K562 (cell line): ENCODE data around the gene ZSCAN22. TPM values are rescaled to one million over a fixed set of nuclear protein-coding genes. Genes with fewer than 3 reads are reported as not detected.

Experiments used
- ATAC-seq: fragments of 200-7000 bp; cut with Tn5 transposase; 3 replicates; pipeline ENCODE4 v1.9.1; 2020; ENCODE audit warnings: moderate library complexity
- BruUV-seq: library from RNA; stranded (reverse); fragments of 400-500 nt; replicated peaks from 2 replicates; lab custom pipeline; 2021; lab: Mats Ljungman, UMichigan
- CTCF ChIA-PET: fragments of 300-600 bp; formaldehyde crosslinking; extraction: SDS; loops from one replicate; lab custom pipeline; 2021; ENCODE audit warnings: low intra/inter-chr PET ratio; lab: Yijun Ruan, JAX
- POLR2A ChIA-PET: fragments of 300-600, 350-650 bp; sonication (Branson Sonifier 250); formaldehyde crosslinking; extraction: SDS; loops from one replicate; lab custom pipeline; 2021; ENCODE audit warnings: antibody characterized with exemption, inconsistent platforms; lab: Yijun Ruan, JAX
- DNase-seq, 4 experiments: peaks; one replicate each; pipeline versions ENCODE4 v3.0.0 to v3.0.0-alpha.2; 2011 to 2018; ENCODE audit warnings: low spot score in 3 of 4, mixed read lengths in 3 of 4; ENCODE audit errors: extremely low read depth in 1 of 4
- FAIRE-seq: peaks from 2 replicates; lab custom pipeline; 2011; peaks lifted over from hg19 to GRCh38; lab: Jason Lieb, UNC
- H2AFZ ChIP-seq: 2 replicates; pipeline ENCODE4 v1.6.0; 2011; ENCODE audit warnings: low read depth, low read length, control low read depth, inconsistent platforms
- H3K27ac ChIP-seq: fragments of 200-600 bp; 3 replicates; pipeline ENCODE4 v1.8.0; 2011; ENCODE audit warnings: low read depth, mild to moderate bottlenecking, control low read depth, inconsistent platforms, low read length, moderate library complexity, mixed read lengths; ENCODE audit errors: extremely low read depth
- H3K27me3 ChIP-seq, 2 experiments: fragments of 300-600 bp in 1 of 2; 2 replicates in 1 of 2; 3 replicates in 1 of 2; pipeline versions ENCODE4 v1.6.0 to v1.8.0; 2011; ENCODE audit warnings: inconsistent platforms in 2 of 2, low read length in 2 of 2, mild to moderate bottlenecking in 1 of 2, mixed read lengths in 1 of 2, moderate library complexity in 1 of 2; ENCODE audit not compliant: control insufficient read depth in 2 of 2, insufficient read depth in 2 of 2
- H3K36me3 ChIP-seq: fragments of 300-600 bp; 3 replicates; pipeline ENCODE4 v1.8.0; 2011; ENCODE audit warnings: mild to moderate bottlenecking, low read length, inconsistent platforms; ENCODE audit not compliant: control insufficient read depth, insufficient read depth
- H3K4me1 ChIP-seq, 2 experiments: fragments of 200-600 bp in 1 of 2; replicated peaks in 1 of 2; 2 replicates in 1 of 2; 3 replicates in 1 of 2; pipeline versions ENCODE4 v1.5.1 to v1.8.0; 2011; ENCODE audit warnings: inconsistent platforms in 2 of 2, low read length in 2 of 2, mild to moderate bottlenecking in 1 of 2, mixed read lengths in 1 of 2, moderate library complexity in 1 of 2; ENCODE audit not compliant: control insufficient read depth in 2 of 2, insufficient read depth in 2 of 2
- H3K4me2 ChIP-seq: 2 replicates; pipeline ENCODE4 v1.6.1; 2011; ENCODE audit warnings: low read length, control low read depth, inconsistent platforms, mixed read lengths; ENCODE audit not compliant: insufficient read depth
- H3K4me3 ChIP-seq: fragments of 200-600 bp; sonication (generic), shearing (Covaris generic); 2 replicates; pipeline ENCODE4 v1.5.1; 2016; ENCODE audit warnings: control low read depth, inconsistent platforms
- H3K79me2 ChIP-seq: fragments of 200-600 bp; 3 replicates; pipeline ENCODE4 v1.8.0; 2011; ENCODE audit warnings: low read length, inconsistent platforms; ENCODE audit not compliant: control insufficient read depth, insufficient read depth
- H3K9ac ChIP-seq, 2 experiments: 2 replicates each; pipeline versions ENCODE4 v1.6.0 to v1.6.1; 2011; ENCODE audit warnings: low read depth in 2 of 2, low read length in 2 of 2, control low read depth in 1 of 2, inconsistent platforms in 1 of 2, mild to moderate bottlenecking in 1 of 2, mixed read lengths in 1 of 2; ENCODE audit not compliant: insufficient read depth in 1 of 2
- H3K9me1 ChIP-seq: one replicate; pipeline ENCODE4 v1.6.0; 2011; ENCODE audit warnings: inconsistent platforms, mild to moderate bottlenecking, low read length, moderate library complexity; ENCODE audit not compliant: control insufficient read depth, insufficient read depth
- H3K9me3 ChIP-seq: replicated peaks from 2 replicates; pipeline ENCODE4 v1.5.1; 2011; ENCODE audit warnings: low read depth, low read length, inconsistent platforms; ENCODE audit not compliant: control insufficient read depth, insufficient read depth
- H4K20me1 ChIP-seq: replicated peaks from 2 replicates; pipeline ENCODE4 v1.6.1; 2011; ENCODE audit warnings: low read length, inconsistent platforms, mixed read lengths; ENCODE audit not compliant: control insufficient read depth, insufficient read depth
- ATF3 ChIP-seq, 2 experiments: fragments of 450-650 bp in 1 of 2; sonication (generic) in 1 of 2; formaldehyde crosslinking in 1 of 2; IDR thresholded peaks in 1 of 2; conservative IDR thresholded peaks in 1 of 2; 2 replicates each; pipeline versions ENCODE4 v1.6.1 to v1.8.1; 2016 to 2023; ENCODE audit warnings: mild to moderate bottlenecking in 2 of 2, moderate library complexity in 2 of 2, inconsistent platforms in 1 of 2, missing genetic modification reagents in 1 of 2
- CEBPB ChIP-seq: fragments of 450-650 bp; IDR thresholded peaks from 2 replicates; pipeline ENCODE4 v1.6.1; 2016; ENCODE audit warnings: missing genetic modification characterization, missing compliant biosample characterization
- ETS1 ChIP-seq: conservative IDR thresholded peaks from 2 replicates; pipeline ENCODE4 v1.6.1; 2011; ENCODE audit warnings: low read depth, mild to moderate bottlenecking, low read length; ENCODE audit not compliant: control insufficient read depth
- FOXK2 ChIP-seq, 2 experiments: fragments of 450-650 bp; IDR thresholded peaks in 1 of 2; conservative IDR thresholded peaks in 1 of 2; 2 replicates each; pipeline ENCODE4 v1.6.1; 2016; ENCODE audit warnings: low read depth in 2 of 2, mild to moderate bottlenecking in 1 of 2
- GTF2B ChIP-seq: IDR thresholded peaks from 2 replicates; pipeline ENCODE4 v1.6.1; 2011; ENCODE audit not compliant: insufficient read length; ENCODE audit errors: extremely low read depth
- HDGF ChIP-seq: fragments of 450-650 bp; IDR thresholded peaks from 2 replicates; pipeline ENCODE4 v1.6.1; 2016
- MEF2D ChIP-seq: conservative IDR thresholded peaks from 2 replicates; pipeline ENCODE4 v1.6.1; 2016; ENCODE audit warnings: low read depth, missing genetic modification characterization, missing compliant biosample characterization
- NFXL1 ChIP-seq: fragments of 450-650 bp; formaldehyde crosslinking; IDR thresholded peaks from 2 replicates; pipeline ENCODE4 v1.4.0; 2021; ENCODE audit warnings: mild to moderate bottlenecking
- PCBP2 ChIP-seq: fragments of 200-400 bp; formaldehyde crosslinking; IDR thresholded peaks from 2 replicates; pipeline ENCODE4 v1.6.1; 2018; ENCODE audit warnings: low read length, low read depth, mild to moderate bottlenecking, moderate library complexity; ENCODE audit not compliant: poor library complexity, severe bottlenecking
- PHF21A ChIP-seq: fragments of 450-650 bp; IDR thresholded peaks from 2 replicates; pipeline ENCODE4 v1.6.1; 2017; ENCODE audit warnings: low read depth, borderline replicate concordance
- POLR3A ChIP-seq: IDR thresholded peaks from 2 replicates; pipeline ENCODE4 v1.6.1; 2011; ENCODE audit warnings: borderline replicate concordance, mild to moderate bottlenecking, moderate library complexity; ENCODE audit not compliant: insufficient read length, insufficient read depth; ENCODE audit errors: extremely low read depth
- RCOR1 ChIP-seq, 2 experiments: IDR thresholded peaks; 2 replicates each; pipeline ENCODE4 v1.6.1; 2012; ENCODE audit warnings: low read depth in 2 of 2, low read length in 2 of 2, borderline replicate concordance in 1 of 2, improper control_type of control experiment in 1 of 2
- TAF15 ChIP-seq: fragments of 200-400 bp; formaldehyde crosslinking; IDR thresholded peaks from 2 replicates; pipeline ENCODE4 v1.6.1; 2017; ENCODE audit warnings: mild to moderate bottlenecking, low read depth, low read length, moderate library complexity
- USF2 ChIP-seq: sonication (generic); formaldehyde crosslinking; IDR thresholded peaks from 2 replicates; pipeline ENCODE4 v1.5.0; 2020; ENCODE audit warnings: missing genetic modification reagents
- ZBTB26 ChIP-seq: fragments of 450-650 bp; formaldehyde crosslinking; IDR thresholded peaks from 2 replicates; pipeline ENCODE4 v1.4.0; 2022; ENCODE audit warnings: missing genetic modification characterization
- ZNF197 ChIP-seq: fragments of 200-800 bp; sonication (Bioruptor generic); IDR thresholded peaks from 2 replicates; pipeline ENCODE4 v1.6.1; 2016; ENCODE audit warnings: low read depth, missing genetic modification characterization, missing compliant biosample characterization
- WGBS: fragments of 100-300 bp; shearing (Covaris generic); methylation state at CpG from one replicate; pipeline ENCODE4 v1.1.6; 2016; ENCODE audit warnings: low coverage, mixed read lengths; ENCODE audit not compliant: insufficient coverage; ENCODE audit errors: missing lambda C conversion rate; 5-methylcytosine and 5-hydroxymethylcytosine counted together
- in situ Hi-C: fragments of 300-500 bp; cut with MboI; formaldehyde crosslinking; loops from 4 replicates; pipeline ENCODE4 v1.15.0; 2018; ENCODE audit warnings: inconsistent platforms, mixed read lengths
- intact Hi-C: fragments of 100-400 bp; cut with micrococcal nuclease; formaldehyde crosslinking; loops from 2 replicates; pipeline ENCODE4 v1.14.2; 2022
- polyA plus RNA-seq, 8 experiments: library from polyadenylated mRNA; depleted of rRNA in 4 of 8; stranded (reverse) in 5 of 8; unstranded in 3 of 8; fragments of >200 nt; fragmentation: Nextera tagmentation in 2 of 8; fragmentation: Illumina TruSeq in 1 of 8; extraction: Ambion mirVana in 2 of 8; extraction: Trizol in 1 of 8; gene quantifications; 2 replicates each; pipeline versions ENCODE4 v1.2.1 to v1.2.3, GENCODE V29; 2011 to 2014; ENCODE audit warnings: inconsistent platforms in 1 of 8, missing spikeins in 1 of 8
- total RNA-seq, 7 experiments: library from RNA; depleted of rRNA in 6 of 7; stranded (reverse); fragments of >200 nt in 6 of 7; fragmentation: Illumina TruSeq in 2 of 7; extraction: Trizol in 2 of 7; gene quantifications; 2 replicates each; pipeline versions ENCODE4 v1.2.1 to v1.2.3, GENCODE V29; 2011 to 2021; ENCODE audit warnings: low replicate concordance in 1 of 7

The ZSCAN22 gene
- total and polyA plus RNA-seq, 9 of the 15 experiments (the other 6 are each of a cell fraction or from before 2014, with no cell fraction given) = 0.98 to 5.3 (median 3.0) TPM

GRCh38 chr19:58318297-58318696, 8.5 kb upstream of the ZSCAN22 start:
- Histone ChIP-seq H3K9ac (no peak overlapping the region), H2AFZ (no peak overlapping the region), H3K4me2 (no peak overlapping the region), H3K27me3 (no peaks in the 10 kb centered on the region), H3K4me1 (no peaks in the 10 kb centered on the region; a peak in 1 of 5 replicates), H3K79me2 (no peaks in the 10 kb centered on the region), H3K4me3 (no peak overlapping the region), H3K27ac (no peak overlapping the region), H3K9me1 (no peaks in the 10 kb centered on the region), H4K20me1 (no peaks in the 10 kb centered on the region), H3K9me3 (0 out of 2 replicates have a peak, but pooled peaks cover 1% of the 10 kb centered on the region), H3K36me3 (peaks cover 21% of the 10 kb centered on the region; the same call in 2 of the 3 replicates)
- no peak for FAIRE-seq
- ChIA-PET CTCF (no interaction called here), POLR2A (interaction anchor here (2.8 to 3.9 kb wide), 3 partner anchors 9 to 13 kb away, joined by 9 to 27 read pairs (median 15); partner anchors contain the start of genes ERVK3-1 and ZSCAN22)
- intact Hi-C loops (no loop called here), in situ Hi-C loops (no loop called here)
- TF ChIP-seq ETS1 (no peak), ZBTB26 (CRISPR knock-in tag) (no peak), MEF2D (tag) (no peak), RCOR1 (IDR thresholded peaks at IDR 0.05; ENCODE audit: borderline replicate concordance in 1 of 2, low read depth in 2 of 2, low read length in 2 of 2) (no peak), TAF15 (no peak), FOXK2 (conservative IDR thresholded peaks at IDR 0.05 in 1 of 2, IDR thresholded peaks at IDR 0.05 in 1 of 2; ENCODE audit: low read depth in 2 of 2) (no peak), ATF3 (IDR thresholded peaks at IDR 0.05) (no peak), ATF3 (CRISPR knock-in tag; conservative IDR thresholded peaks at IDR 0.05) (no peak), NFXL1 (CRISPR knock-in tag) (no peak), POLR3A (no peak), PHF21A (no peak), USF2 (CRISPR knock-in tag) (no peak), GTF2B (no peak), ZNF197 (CRISPR knock-in tag) (no peak), HDGF (no peak), CEBPB (tag) (no peak), PCBP2 (no peak)
- no peak for ATAC-seq
- no peak for DNase-seq
- WGBS = 23% methylated on average over 4 of the region's 4 CpGs
- no TSS peak for BruUV-seq
